DND-41 (cell line): ENCODE measurements around the gene CITED1.
"Not testable (repeated sequence)": the region's sequence is repeated elsewhere in the genome, so short reads cannot be mapped to it uniquely, and the experiment has no call there.

Source experiments
- ATAC-seq: fragments of 200-7000 bp; cut with Tn5 transposase; 3 replicates; pipeline ENCODE4 v1.9.1; 2021; ENCODE audit warnings: low read depth; ENCODE audit not compliant: insufficient read depth
- DNase-seq: peaks from one replicate; pipeline ENCODE4 v3.0.0-alpha.2; 2020
- H2AFZ ChIP-seq: 2 replicates; pipeline ENCODE4 v1.6.0; 2012; ENCODE audit warnings: low read depth, low read length
- H3K27ac ChIP-seq: 2 replicates; pipeline ENCODE4 v1.5.1; 2012; ENCODE audit warnings: low read length, inconsistent platforms
- H3K27me3 ChIP-seq: fragments of 200-600 bp; sonication (generic); 2 replicates; pipeline ENCODE4 v1.6.0; 2012; ENCODE audit warnings: low read length, mild to moderate bottlenecking, inconsistent platforms; ENCODE audit not compliant: insufficient read depth, poor library complexity
- H3K36me3 ChIP-seq: 2 replicates; pipeline ENCODE4 v1.5.1; 2012; ENCODE audit warnings: low read length, inconsistent platforms; ENCODE audit not compliant: insufficient read depth
- H3K4me1 ChIP-seq: 2 replicates; pipeline ENCODE4 v1.5.1; 2012; ENCODE audit warnings: mild to moderate bottlenecking, low read length; ENCODE audit not compliant: insufficient read depth
- H3K4me2 ChIP-seq: 2 replicates; pipeline ENCODE4 v1.6.0; 2012; ENCODE audit warnings: mild to moderate bottlenecking, moderate library complexity, low read length, inconsistent platforms; ENCODE audit not compliant: insufficient read depth
- H3K4me3 ChIP-seq, 2 experiments: fragments of 200-600 bp in 1 of 2; shearing (Covaris generic) in 1 of 2; 2 replicates each; pipeline ENCODE4 v1.5.1; 2012 to 2016; ENCODE audit warnings: inconsistent platforms in 2 of 2, low read length in 2 of 2, mild to moderate bottlenecking in 2 of 2, low read depth in 1 of 2, moderate library complexity in 1 of 2
- H3K79me2 ChIP-seq: 2 replicates; pipeline ENCODE4 v1.6.0; 2012; ENCODE audit warnings: low read length, inconsistent platforms; ENCODE audit not compliant: insufficient read depth
- H3K9ac ChIP-seq: 2 replicates; pipeline ENCODE4 v1.6.0; 2012; ENCODE audit warnings: low read depth, mild to moderate bottlenecking, inconsistent platforms, low read length, moderate library complexity
- H3K9me3 ChIP-seq: 2 replicates; pipeline ENCODE4 v1.5.1; 2012; ENCODE audit warnings: low read length, moderate library complexity, mild to moderate bottlenecking, inconsistent platforms; ENCODE audit not compliant: insufficient read depth, severe bottlenecking
- H4K20me1 ChIP-seq: 2 replicates; pipeline ENCODE4 v1.6.0; 2012; ENCODE audit warnings: low read length; ENCODE audit not compliant: insufficient read depth
- EZH2 ChIP-seq: IDR thresholded peaks from 3 replicates; pipeline ENCODE4 v1.6.1; 2012; ENCODE audit warnings: borderline replicate concordance, low read depth, mild to moderate bottlenecking, moderate library complexity, low read length, inconsistent platforms; ENCODE audit not compliant: severe bottlenecking
- TF ChIP-seq, protein P1 (sequence below): IDR thresholded peaks from 2 replicates; pipeline ENCODE4 v1.5.1; 2012; ENCODE audit warnings: borderline replicate concordance, low read length, moderate library complexity, mild to moderate bottlenecking; ENCODE audit not compliant: poor library complexity, severe bottlenecking; ENCODE audit errors: extremely low read depth

CITED1 gene

DNA sequence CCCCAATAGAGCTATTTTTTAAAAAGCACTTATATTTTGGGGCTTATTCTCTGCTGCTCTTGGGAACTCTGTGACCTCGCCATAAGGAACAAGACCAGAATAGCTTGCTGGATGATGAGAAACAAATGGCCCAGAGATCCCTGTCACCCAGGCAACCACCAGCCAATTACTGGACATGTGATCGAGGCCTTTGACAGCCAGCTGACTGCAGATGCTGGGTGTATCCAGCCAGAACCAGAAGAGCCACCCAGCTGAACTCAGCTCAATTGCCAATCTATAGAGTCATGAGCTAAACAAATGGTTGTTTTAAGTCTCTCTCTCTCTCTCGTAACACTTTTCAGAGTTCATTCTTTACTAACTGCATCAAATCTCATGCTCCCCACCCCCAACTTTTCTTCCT lies 24.4 kb upstream of the CITED1 start:
- Histone ChIP-seq H3K9ac (no peak overlapping the region), H3K4me1 (no peaks in the 10 kb centered on the region), H3K79me2 (no peaks in the 10 kb centered on the region), H2AFZ (no peak overlapping the region), H3K27me3 (no peaks in the 10 kb centered on the region), H3K4me2 (no peak overlapping the region), H4K20me1 (no peaks in the 10 kb centered on the region), H3K36me3 (no peaks in the 10 kb centered on the region), H3K27ac (no peak overlapping the region), H3K9me3 (no peaks in the 10 kb centered on the region), H3K4me3 (no peak overlapping the region)
- TF ChIP-seq, protein P1, sequence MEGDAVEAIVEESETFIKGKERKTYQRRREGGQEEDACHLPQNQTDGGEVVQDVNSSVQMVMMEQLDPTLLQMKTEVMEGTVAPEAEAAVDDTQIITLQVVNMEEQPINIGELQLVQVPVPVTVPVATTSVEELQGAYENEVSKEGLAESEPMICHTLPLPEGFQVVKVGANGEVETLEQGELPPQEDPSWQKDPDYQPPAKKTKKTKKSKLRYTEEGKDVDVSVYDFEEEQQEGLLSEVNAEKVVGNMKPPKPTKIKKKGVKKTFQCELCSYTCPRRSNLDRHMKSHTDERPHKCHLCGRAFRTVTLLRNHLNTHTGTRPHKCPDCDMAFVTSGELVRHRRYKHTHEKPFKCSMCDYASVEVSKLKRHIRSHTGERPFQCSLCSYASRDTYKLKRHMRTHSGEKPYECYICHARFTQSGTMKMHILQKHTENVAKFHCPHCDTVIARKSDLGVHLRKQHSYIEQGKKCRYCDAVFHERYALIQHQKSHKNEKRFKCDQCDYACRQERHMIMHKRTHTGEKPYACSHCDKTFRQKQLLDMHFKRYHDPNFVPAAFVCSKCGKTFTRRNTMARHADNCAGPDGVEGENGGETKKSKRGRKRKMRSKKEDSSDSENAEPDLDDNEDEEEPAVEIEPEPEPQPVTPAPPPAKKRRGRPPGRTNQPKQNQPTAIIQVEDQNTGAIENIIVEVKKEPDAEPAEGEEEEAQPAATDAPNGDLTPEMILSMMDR = no peak
- no peak for TF ChIP-seq EZH2
- DNase-seq (no peak), ATAC-seq (no peak)

DNA sequence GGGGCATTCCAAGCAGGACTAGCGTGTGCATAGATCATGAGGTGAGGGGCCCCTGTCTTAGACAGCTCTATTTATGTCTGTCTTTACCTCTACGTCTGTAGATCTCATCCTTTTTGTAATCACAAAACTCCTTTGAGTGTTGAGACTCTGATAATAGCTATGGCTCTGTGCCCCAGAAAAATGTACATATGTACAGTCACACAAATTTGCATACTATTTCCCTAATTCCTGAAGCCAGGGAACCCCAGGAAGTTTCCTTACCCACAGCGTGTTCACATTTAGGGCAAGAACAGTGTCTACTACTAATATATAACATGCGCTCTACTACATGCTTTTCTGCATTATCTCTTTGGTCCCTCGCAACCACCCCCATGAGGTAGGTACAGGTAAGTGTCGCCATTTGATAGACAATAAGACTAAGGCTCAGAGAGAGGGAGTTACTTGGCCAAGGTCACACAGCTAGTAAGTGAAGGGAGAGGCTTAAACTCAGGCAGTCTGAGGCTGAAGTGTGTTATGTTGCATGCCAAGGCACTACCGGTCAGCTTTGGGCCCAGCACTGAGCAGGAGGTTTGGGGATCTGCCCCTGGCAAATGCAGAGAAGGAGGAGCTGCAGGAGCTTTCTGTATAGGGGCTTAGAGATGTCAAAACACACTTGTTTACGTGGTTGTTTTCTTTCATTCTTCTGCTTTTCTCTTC lies 21.0 kb upstream of the CITED1 start:
- ATAC-seq (no peak), DNase-seq (no peak)
- no peak overlapping the region for H3K4me3 ChIP-seq
- H3K4me2 ChIP-seq = no peak overlapping the region
- H4K20me1 ChIP-seq = no peaks in the 10 kb centered on the region
- no peaks in the 10 kb centered on the region for H3K27me3 ChIP-seq
- no peaks in the 10 kb centered on the region for H3K4me1 ChIP-seq
- no peak overlapping the region for H3K27ac ChIP-seq
- no peak overlapping the region for H2AFZ ChIP-seq
- no peaks in the 10 kb centered on the region for H3K36me3 ChIP-seq
- TF ChIP-seq EZH2 = no peak
- TF ChIP-seq, protein P1 = no peak
- H3K79me2 ChIP-seq = no peaks in the 10 kb centered on the region
- no peaks in the 10 kb centered on the region for H3K9me3 ChIP-seq
- no peak overlapping the region for H3K9ac ChIP-seq

DNA sequence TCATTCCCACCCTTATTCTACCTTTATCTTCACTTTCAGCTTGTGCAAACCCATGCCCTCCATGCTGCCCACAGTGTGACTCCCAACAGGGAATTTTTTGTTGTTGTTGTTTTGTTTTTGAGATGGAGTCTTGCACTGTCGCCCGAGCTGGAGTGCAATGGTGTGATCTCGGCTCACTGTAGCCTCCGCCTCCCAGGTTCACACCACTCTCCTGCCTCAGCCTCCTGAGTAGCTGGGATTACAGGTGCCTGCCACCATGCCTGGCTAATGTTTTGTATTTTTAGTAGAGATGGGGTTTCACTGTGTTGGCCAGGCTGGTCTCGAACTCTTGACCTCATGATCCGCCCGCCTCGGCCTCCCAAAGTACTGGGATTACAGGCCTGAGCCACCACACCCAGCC lies 13.9 kb upstream of the CITED1 start:
- ATAC-seq, H4K20me1 ChIP-seq, H2AFZ ChIP-seq, H3K27ac ChIP-seq, H3K4me2 ChIP-seq, H3K4me3 ChIP-seq, H3K4me1 ChIP-seq, H3K79me2 ChIP-seq, H3K27me3 ChIP-seq, DNase-seq, H3K9me3 ChIP-seq, H3K9ac ChIP-seq, H3K36me3 ChIP-seq: not testable (repeated sequence)

DNA sequence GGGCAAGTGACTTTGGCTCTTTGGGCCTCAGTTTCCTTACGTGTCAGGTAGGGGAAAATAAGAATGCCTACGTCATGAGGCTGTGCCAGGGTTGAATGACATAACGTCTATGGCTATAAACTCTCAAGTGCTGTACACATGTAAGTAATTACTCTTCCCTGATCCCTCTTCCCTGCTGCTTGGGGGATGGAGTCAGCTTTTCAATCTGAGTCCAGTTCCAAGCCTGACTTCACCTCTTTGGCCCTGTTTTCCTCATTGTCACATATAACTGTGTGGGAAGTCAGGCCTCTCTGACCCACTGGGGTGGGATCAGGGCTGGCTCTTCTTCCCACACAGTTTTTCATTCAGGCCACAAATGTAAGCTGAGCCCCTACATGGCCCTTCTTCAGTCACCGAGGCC lies 11.4 kb upstream of the CITED1 start:
- no peaks in the 10 kb centered on the region for H3K9me3 ChIP-seq
- no peaks in the 10 kb centered on the region for H3K36me3 ChIP-seq
- H3K4me3 ChIP-seq = no peak overlapping the region
- TF ChIP-seq EZH2 = no peak
- TF ChIP-seq, protein P1 = no peak
- H2AFZ ChIP-seq = no peak overlapping the region
- ATAC-seq (no peak), DNase-seq (no peak)
- no peaks in the 10 kb centered on the region for H3K27me3 ChIP-seq
- no peaks in the 10 kb centered on the region for H3K79me2 ChIP-seq
- H3K27ac ChIP-seq = no peak overlapping the region
- H3K9ac ChIP-seq = no peak overlapping the region
- no peak overlapping the region for H3K4me2 ChIP-seq
- H3K4me1 ChIP-seq = no peaks in the 10 kb centered on the region
- no peaks in the 10 kb centered on the region for H4K20me1 ChIP-seq
